IPS DF 6.9 (cell line): ENCODE results near the gene CLIP4.

Experiments used
- DNase-seq: peaks from one replicate; pipeline ENCODE4 v3.0.0-alpha.2; 2013; ENCODE audit warnings: low read depth, low spot score
- H3K27ac ChIP-seq: one replicate; pipeline ENCODE4 v1.5.1; 2013; ENCODE audit warnings: low read length, control low read depth
- H3K27me3 ChIP-seq: 2 replicates; pipeline ENCODE4 v1.6.1; 2013; ENCODE audit warnings: mild to moderate bottlenecking, low read length; ENCODE audit not compliant: control insufficient read depth, insufficient read depth
- H3K36me3 ChIP-seq: 2 replicates; pipeline ENCODE4 v1.6.1; 2013; ENCODE audit warnings: low read length; ENCODE audit not compliant: control insufficient read depth, insufficient read depth
- H3K4me1 ChIP-seq: 2 replicates; pipeline ENCODE4 v1.6.1; 2013; ENCODE audit warnings: low read length; ENCODE audit not compliant: control insufficient read depth, insufficient read depth
- H3K4me3 ChIP-seq: 2 replicates; pipeline ENCODE4 v1.5.1; 2013; ENCODE audit warnings: mild to moderate bottlenecking, low read length
- H3K9me3 ChIP-seq: 2 replicates; pipeline ENCODE4 v1.6.1; 2013; ENCODE audit warnings: low read length, inconsistent platforms; ENCODE audit not compliant: control insufficient read depth, insufficient read depth
- WGBS: extraction: QIAGEN DNeasy Blood & Tissue Kit; methylation state at CpG from one replicate; pipeline ENCODE4 v1.1.7; 2013; ENCODE audit warnings: mixed read lengths, missing lambda C conversion rate; ENCODE audit not compliant: insufficient read length, insufficient coverage; 5-methylcytosine and 5-hydroxymethylcytosine counted together

Gene CLIP4

GRCh38 chr2:29162204-29162928 lies 47.2 kb downstream of the CLIP4 start:
- no CpG with 5 or more reads among the region's 1 CpG for WGBS
- Histone ChIP-seq H3K4me1 (no peaks in the 10 kb centered on the region; the same call in 1 of the 2 replicates), H3K27ac (no peak overlapping the region), H3K36me3 (no peaks in the 10 kb centered on the region), H3K4me3 (no peak overlapping the region), H3K27me3 (no peaks in the 10 kb centered on the region), H3K9me3 (no peaks in the 10 kb centered on the region)
- DNase-seq: no peak

- Histone ChIP-seq H3K9me3 (no peaks in the 10 kb centered on the region), H3K27me3 (no peaks in the 10 kb centered on the region), H3K36me3 (no peaks in the 10 kb centered on the region), H3K27ac (no peak overlapping the region), H3K4me3 (no peak overlapping the region), H3K4me1 (no peaks in the 10 kb centered on the region; the same call in 1 of the 2 replicates)
- no peak for DNase-seq
- WGBS: no CpG with 5 or more reads among the region's 5 CpGs
Observed at GRCh38 chr2:29164091-29164846, 49.1 kb downstream of the CLIP4 start.

- no peaks in the 10 kb centered on the region; the same call in 1 of the 2 replicates for H3K4me1 ChIP-seq
- H3K4me3 ChIP-seq: no peak overlapping the region
- no peak overlapping the region for H3K27ac ChIP-seq
- H3K36me3 ChIP-seq: no peaks in the 10 kb centered on the region
- no peak for DNase-seq
- H3K27me3 ChIP-seq: no peaks in the 10 kb centered on the region
- no CpG with 5 or more reads among the region's 8 CpGs for WGBS
- no peaks in the 10 kb centered on the region for H3K9me3 ChIP-seq
Observed at GRCh38 chr2:29165362-29166241, 50.4 kb downstream of the CLIP4 start.

GRCh38 chr2:29166242-29167039 lies 51.2 kb downstream of the CLIP4 start:
- Histone ChIP-seq H3K4me1 (no peaks in the 10 kb centered on the region; the same call in 1 of the 2 replicates), H3K27ac (no peak overlapping the region), H3K36me3 (no peaks in the 10 kb centered on the region), H3K27me3 (no peaks in the 10 kb centered on the region), H3K4me3 (no peak overlapping the region), H3K9me3 (no peaks in the 10 kb centered on the region)
- WGBS: no CpG with 5 or more reads among the region's 1 CpG
- no peak for DNase-seq

GRCh38 chr2:29174937-29175336 lies 59.7 kb downstream of the CLIP4 start:
- Histone ChIP-seq H3K4me1 (no peaks in the 10 kb centered on the region), H3K4me3 (no peak overlapping the region), H3K27me3 (no peaks in the 10 kb centered on the region; the same call in 1 of the 2 replicates), H3K36me3 (no peaks in the 10 kb centered on the region), H3K9me3 (no peaks in the 10 kb centered on the region), H3K27ac (no peak overlapping the region)
- no peak for DNase-seq
- no CpG with 5 or more reads among the region's 2 CpGs for WGBS

GRCh38 chr2:29175338-29175737 lies 60.1 kb downstream of the CLIP4 start:
- Histone ChIP-seq H3K27me3 (no peaks in the 10 kb centered on the region; the same call in 1 of the 2 replicates), H3K27ac (no peak overlapping the region), H3K4me1 (no peaks in the 10 kb centered on the region), H3K9me3 (no peaks in the 10 kb centered on the region), H3K4me3 (no peak overlapping the region), H3K36me3 (no peaks in the 10 kb centered on the region)
- no peak for DNase-seq
- WGBS: no CpG with 5 or more reads among the region's 3 CpGs

GRCh38 chr2:29182334-29182733 lies 67.1 kb downstream of the CLIP4 start:
- no CpG with 5 or more reads among the region's 1 CpG for WGBS
- Histone ChIP-seq H3K36me3 (no peaks in the 10 kb centered on the region), H3K4me3 (no peak overlapping the region), H3K27me3 (no peaks in the 10 kb centered on the region), H3K4me1 (no peaks in the 10 kb centered on the region), H3K27ac (no peak overlapping the region), H3K9me3 (no peaks in the 10 kb centered on the region)
- DNase-seq: no peak

GRCh38 chr2:29182920-29183319 lies 67.7 kb downstream of the CLIP4 start:
- no peak overlapping the region for H3K4me3 ChIP-seq
- H3K36me3 ChIP-seq: no peaks in the 10 kb centered on the region

GRCh38 chr2:29184531-29184930 lies 69.3 kb downstream of the CLIP4 start:
- Histone ChIP-seq H3K4me1 (no peaks in the 10 kb centered on the region), H3K9me3 (no peaks in the 10 kb centered on the region), H3K36me3 (no peaks in the 10 kb centered on the region), H3K4me3 (no peak overlapping the region), H3K27ac (no peak overlapping the region), H3K27me3 (no peaks in the 10 kb centered on the region)
- no peak for DNase-seq
- no CpG with 5 or more reads among the region's 6 CpGs for WGBS

More at GRCh38 chr2:29182920-29183319, 67.7 kb downstream of the CLIP4 start:
- Histone ChIP-seq H3K27ac (no peak overlapping the region), H3K9me3 (no peaks in the 10 kb centered on the region), H3K4me1 (no peaks in the 10 kb centered on the region), H3K27me3 (no peaks in the 10 kb centered on the region)
- DNase-seq: no peak
